ENCODE measurements around the gene MED28. TPM values are rescaled to one million over a fixed set of nuclear protein-coding genes. Genes with fewer than 3 reads are reported as not detected.

The MED28 gene
- total RNA-seq, 1 experiment from 2014 or later = 43.1 TPM

- H3K4me1 ChIP-seq (replicated peaks; ENCODE audit: insufficient read depth) = no peaks in the 10 kb centered on the region
- H2AFZ ChIP-seq = no peak overlapping the region
- H3K27me3 ChIP-seq (ENCODE audit: insufficient read depth, low read depth) = no peaks in the 10 kb centered on the region
- no peaks in the 10 kb centered on the region for H3K9me3 ChIP-seq (ENCODE audit: insufficient read depth, low read depth)
- BruUV-seq (replicated peaks) = no TSS peak
- no peak for TF ChIP-seq EZH2 (IDR thresholded peaks at IDR 0.05; ENCODE audit: low read depth)
- TF ChIP-seq CTCF (conservative IDR thresholded peaks at IDR 0.05) = no peak
- H3K4me3 ChIP-seq = no peak overlapping the region
- H3K79me2 ChIP-seq (ENCODE audit: low read depth) = no peaks in the 10 kb centered on the region
- no peak for DNase-seq
- no peaks in the 10 kb centered on the region for H4K20me1 ChIP-seq (ENCODE audit: insufficient read depth)
- no peaks in the 10 kb centered on the region for H3F3A ChIP-seq (ENCODE audit: insufficient read depth, low read depth)
- CTCF ChIA-PET = no interaction called here
- no peaks in the 10 kb centered on the region for H3K9me2 ChIP-seq (ENCODE audit: insufficient read depth)
- no peak overlapping the region for H3K4me2 ChIP-seq
- intact Hi-C loops (cut with micrococcal nuclease; ENCODE audit: unreplicated experiment) = no loop called here
- POLR2A ChIA-PET (ENCODE audit: unreplicated experiment) = no interaction called here
- no peak overlapping the region for H3K27ac ChIP-seq
- H3K36me3 ChIP-seq (ENCODE audit: low read depth) = no peaks in the 10 kb centered on the region
These were observed 27.2 kb upstream of the MED28 start for GRCh38 chr4:17587094-17587822.

GRCh38 chr4:17589355-17589754 lies 25.1 kb upstream of the MED28 start:
- no peak overlapping the region for H2AFZ ChIP-seq
- TF ChIP-seq CTCF (conservative IDR thresholded peaks at IDR 0.05) (no peak), EZH2 (IDR thresholded peaks at IDR 0.05; ENCODE audit: low read depth) (no peak)
- H3K9me2 ChIP-seq (ENCODE audit: insufficient read depth) = no peaks in the 10 kb centered on the region
- no peaks in the 10 kb centered on the region for H4K20me1 ChIP-seq (ENCODE audit: insufficient read depth)
- H3K4me3 ChIP-seq = no peak overlapping the region
- no peaks in the 10 kb centered on the region for H3F3A ChIP-seq (ENCODE audit: insufficient read depth, low read depth)
- H3K36me3 ChIP-seq (ENCODE audit: low read depth) = no peaks in the 10 kb centered on the region
- BruUV-seq (replicated peaks) = no TSS peak
- DNase-seq = no peak
- no peaks in the 10 kb centered on the region for H3K9me3 ChIP-seq (ENCODE audit: insufficient read depth, low read depth)
- ChIA-PET POLR2A (ENCODE audit: unreplicated experiment) (no interaction called here), CTCF (no interaction called here)
- no peaks in the 10 kb centered on the region for H3K79me2 ChIP-seq (ENCODE audit: low read depth)
- H3K4me1 ChIP-seq (replicated peaks; ENCODE audit: insufficient read depth) = no peaks in the 10 kb centered on the region
- H3K4me2 ChIP-seq = no peak overlapping the region
- H3K27me3 ChIP-seq (ENCODE audit: insufficient read depth, low read depth) = no peaks in the 10 kb centered on the region
- H3K27ac ChIP-seq = no peak overlapping the region
- intact Hi-C loops (cut with micrococcal nuclease; ENCODE audit: unreplicated experiment) = no loop called here

GRCh38 chr4:17595471-17596005 lies 18.9 kb upstream of the MED28 start:
- Histone ChIP-seq H3K4me1 (replicated peaks; ENCODE audit: insufficient read depth) (no peaks in the 10 kb centered on the region), H3F3A (ENCODE audit: insufficient read depth, low read depth) (no peaks in the 10 kb centered on the region), H4K20me1 (ENCODE audit: insufficient read depth) (no peaks in the 10 kb centered on the region), H3K9me3 (ENCODE audit: insufficient read depth, low read depth) (no peaks in the 10 kb centered on the region), H2AFZ (no peak overlapping the region), H3K4me2 (no peak overlapping the region), H3K79me2 (ENCODE audit: low read depth) (no peaks in the 10 kb centered on the region), H3K27me3 (ENCODE audit: insufficient read depth, low read depth) (no peaks in the 10 kb centered on the region), H3K27ac (no peak overlapping the region), H3K36me3 (ENCODE audit: low read depth) (no peaks in the 10 kb centered on the region; the same call in 1 of the 2 replicates), H3K4me3 (no peak overlapping the region), H3K9me2 (ENCODE audit: insufficient read depth) (no peaks in the 10 kb centered on the region)
- POLR2A ChIA-PET (ENCODE audit: unreplicated experiment) = no interaction called here
- no peak for DNase-seq
- CTCF ChIA-PET = interaction anchor here (0.6 kb wide), 1 partner anchor 1018 kb away, joined by 3 read pairs; no protein-coding TSS in a partner anchor
- no TSS peak for BruUV-seq (replicated peaks)
- TF ChIP-seq EZH2 (IDR thresholded peaks at IDR 0.05; ENCODE audit: low read depth) = no peak
- TF ChIP-seq CTCF (conservative IDR thresholded peaks at IDR 0.05) = no peak
- intact Hi-C loops (cut with micrococcal nuclease; ENCODE audit: unreplicated experiment) = no loop called here

Measured in PC-9 (cell line).